ENCODE measurements around the gene EMC8. TPM values are rescaled to one million over a fixed set of nuclear protein-coding genes. Genes with fewer than 3 reads are reported as not detected.

Gene EMC8
- total and polyA plus RNA-seq, 2 of the 8 experiments (the other 6 are each of a cell fraction or from before 2014, with no cell fraction given): 52.2 to 69.7 TPM

DNA sequence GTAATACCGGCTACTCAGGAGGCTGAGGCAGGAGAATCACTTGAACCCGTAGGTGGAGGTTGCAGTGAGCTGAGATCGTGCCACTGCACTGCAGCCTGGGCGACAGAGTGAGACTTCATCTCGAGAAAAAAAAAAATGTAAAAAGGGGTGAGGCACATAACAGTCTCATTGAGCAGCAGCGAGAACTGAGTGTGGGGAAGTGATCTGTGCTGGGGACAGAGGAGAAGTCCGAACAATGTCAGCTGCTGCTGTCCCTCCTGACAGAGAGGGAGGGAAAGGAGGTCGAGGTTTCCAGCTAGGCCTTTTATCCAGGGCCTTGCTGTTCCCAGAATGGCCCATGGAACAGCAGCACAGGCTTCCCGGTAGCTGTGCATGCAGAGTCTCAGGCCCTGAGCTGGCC, 62.4 kb downstream of the EMC8 start:
- Histone ChIP-seq H4K91ac (replicated peaks; ENCODE audit: insufficient read length, low read length) (no peak overlapping the region), H3K79me2 (ENCODE audit: control insufficient read depth in 1 of 2, insufficient read depth in 2 of 2, low read length in 2 of 2) (no peaks in the 10 kb centered on the region), H2AFZ (ENCODE audit: low read length) (no peak overlapping the region), H2BK12ac (ENCODE audit: low read depth, low read length) (no peak overlapping the region), H3K9me3 (ENCODE audit: insufficient read depth in 2 of 2, low read depth in 1 of 2, low read length in 1 of 2) (no peaks in the 10 kb centered on the region), H2BK15ac (ENCODE audit: low read length) (no peak overlapping the region), H2BK5ac (ENCODE audit: low read depth, low read length) (no peak overlapping the region), H3K27ac (ENCODE audit: low read depth, low read length) (no peak overlapping the region), H3K23me2 (ENCODE audit: low read depth, low read length) (no peaks in the 10 kb centered on the region), H2AK5ac (ENCODE audit: low read depth, low read length) (no peak overlapping the region), H4K5ac (ENCODE audit: insufficient read length, low read depth, low read length) (no peak overlapping the region), H3K56ac (replicated peaks; ENCODE audit: insufficient read length, low read depth, low read length) (no peak overlapping the region), H3K27me3 (replicated peaks in 1 of 4; ENCODE audit: control insufficient read depth in 3 of 4, extremely low read depth in 1 of 4, insufficient read depth in 3 of 4, low read length in 3 of 4) (no peaks in the 10 kb centered on the region; a peak in 1 of 7 replicates), H3K4me2 (ENCODE audit: insufficient read depth in 1 of 2, low read depth in 2 of 2, low read length in 2 of 2) (no peak overlapping the region), H3K9ac (replicated peaks in 1 of 4; ENCODE audit: extremely low read depth in 1 of 4, low read depth in 3 of 4, low read length in 3 of 4) (no peak overlapping the region), H3K18ac (ENCODE audit: extremely low read depth, low read length) (no peak overlapping the region), H3K14ac (ENCODE audit: insufficient read length) (no peak overlapping the region), H3K4me1 (replicated peaks in 1 of 4; ENCODE audit: control insufficient read depth in 3 of 4, insufficient read depth in 4 of 4, low read length in 3 of 4) (peaks cover 3 to 10% (median 9%) of the 10 kb centered on the region in 4 experiments), H2BK20ac (ENCODE audit: low read length) (no peak overlapping the region), H4K8ac (ENCODE audit: extremely low read depth, insufficient read depth, low read length) (no peak overlapping the region; the same call in 1 of the 2 replicates), H3K79me1 (ENCODE audit: low read depth, low read length) (no peaks in the 10 kb centered on the region; the same call in 1 of the 2 replicates), H3K23ac (ENCODE audit: insufficient read length) (no peak overlapping the region), H3K4ac (replicated peaks; ENCODE audit: insufficient read length, low read depth, low read length) (no peak overlapping the region), H3K36me3 (ENCODE audit: control insufficient read depth in 2 of 4, insufficient read depth in 4 of 4, low read length in 3 of 4) (no peaks in the 10 kb centered on the region), H2BK120ac (replicated peaks; ENCODE audit: low read depth, low read length) (no peak overlapping the region), H3K4me3 (ENCODE audit: extremely low read depth in 1 of 4, insufficient read depth in 2 of 4, low read depth in 3 of 4, low read length in 4 of 4) (no peak overlapping the region), H4K20me1 (replicated peaks in 1 of 2; ENCODE audit: control insufficient read depth in 1 of 2, insufficient read depth in 2 of 2, low read length in 2 of 2) (peaks cover 0 to 2% of the 10 kb centered on the region in 2 experiments)
- DNase-seq (ENCODE audit: low read depth in 1 of 2, low spot score in 2 of 2): no peak
- ChIA-PET POLR2A (ENCODE audit: partially characterized antibody) (interaction anchor here (0.8 to 1.6 kb wide), 4 partner anchors 10 to 64 kb away, joined by 3 to 5 read pairs (median 4); no protein-coding TSS in a partner anchor), CTCF (ENCODE audit: partially characterized antibody) (interaction anchor here (0.6 to 2.5 kb wide), 12 partner anchors 10 to 1955 kb away, joined by 3 to 11 read pairs (median 4); no protein-coding TSS in a partner anchor)
- no peak for FAIRE-seq
- 92% methylated on average over 9 of the region's 9 CpGs; no CpG with 5 or more reads in 1 of the 2 experiments for WGBS, 2 experiments (ENCODE audit: extremely low coverage in 1 of 2, insufficient coverage in 1 of 2, insufficient read length in 1 of 2, insufficient replicate concordance in 2 of 2, low coverage in 1 of 2, low lambda C conversion rate in 2 of 2, missing lambda C conversion rate in 1 of 2)

Measured in H1 (cell line).